Measurements from ENCODE around the gene CNTNAP5.

The CNTNAP5 gene

GRCh38 chr2:124063596-124063995 lies 38.5 kb downstream of the CNTNAP5 start:
- DNase-seq (ENCODE audit: low spot score): no peak

- DNase-seq (ENCODE audit: low spot score): no peak
Observed at GRCh38 chr2:124065636-124066035, 40.5 kb downstream of the CNTNAP5 start.

GRCh38 chr2:124066776-124067175 lies 41.7 kb downstream of the CNTNAP5 start:
- no peak for DNase-seq (ENCODE audit: low spot score)

DNA sequence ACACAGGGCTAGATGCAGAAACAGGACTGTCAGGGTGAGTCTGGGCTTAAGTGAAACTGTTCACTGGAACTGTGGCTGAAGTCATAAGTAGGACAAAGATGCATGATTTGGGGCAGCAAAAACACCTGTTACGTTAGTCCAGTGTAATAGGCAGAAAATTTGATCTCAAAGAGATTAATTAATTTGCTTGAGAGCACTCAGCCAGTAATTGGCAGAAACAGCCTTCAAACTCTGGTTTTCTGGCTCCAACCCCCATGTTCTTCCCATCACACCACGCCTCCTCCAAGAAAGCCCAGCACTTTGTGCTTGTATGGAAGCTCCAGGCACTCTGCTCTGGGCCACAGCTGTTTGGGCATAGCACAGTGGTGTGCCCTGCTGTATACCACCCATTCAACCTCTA lies 54.0 kb downstream of the CNTNAP5 start:
- no peak for DNase-seq (ENCODE audit: low spot score)

GRCh38 chr2:124080281-124081153 lies 55.4 kb downstream of the CNTNAP5 start:
- DNase-seq (ENCODE audit: low spot score): no peak

DNA sequence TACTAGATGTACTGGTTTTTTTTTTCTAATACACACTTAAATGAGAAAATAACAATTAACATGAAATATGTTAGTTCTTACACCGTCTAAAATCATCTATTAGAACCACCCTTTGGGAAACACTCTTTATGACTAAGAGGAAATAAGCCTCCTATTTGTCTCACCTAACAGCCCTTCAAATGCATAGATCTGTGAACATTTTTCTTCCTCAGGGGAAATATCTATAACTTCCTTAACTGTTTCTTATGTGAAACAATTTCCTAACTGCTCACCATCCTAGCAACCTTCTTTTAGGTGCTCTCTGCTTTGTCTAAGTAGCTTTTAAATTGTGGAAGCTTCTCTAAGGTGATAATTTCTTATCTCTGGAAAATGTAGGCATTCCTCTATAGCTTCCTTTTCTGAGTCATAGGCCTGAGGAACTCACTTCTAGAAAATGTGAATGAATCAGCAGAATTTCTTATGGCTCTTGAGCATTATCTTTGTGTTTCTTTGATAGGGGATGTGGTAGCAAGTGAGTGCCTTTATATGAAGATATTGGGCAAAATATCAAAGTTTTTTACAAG lies 56.1 kb downstream of the CNTNAP5 start:
- DNase-seq (ENCODE audit: low spot score): no peak

- no peak for DNase-seq (ENCODE audit: low spot score)
Observed at GRCh38 chr2:124088616-124089015, 63.5 kb downstream of the CNTNAP5 start.

GRCh38 chr2:124091721-124092120 lies 66.6 kb downstream of the CNTNAP5 start:
- no peak for DNase-seq (ENCODE audit: low spot score)

- no peak for DNase-seq (ENCODE audit: low spot score)
Observed at GRCh38 chr2:124092651-124093050, 67.6 kb downstream of the CNTNAP5 start.

- DNase-seq (ENCODE audit: low spot score): no peak
Observed at GRCh38 chr2:124104914-124105313, 79.8 kb downstream of the CNTNAP5 start.

DNA sequence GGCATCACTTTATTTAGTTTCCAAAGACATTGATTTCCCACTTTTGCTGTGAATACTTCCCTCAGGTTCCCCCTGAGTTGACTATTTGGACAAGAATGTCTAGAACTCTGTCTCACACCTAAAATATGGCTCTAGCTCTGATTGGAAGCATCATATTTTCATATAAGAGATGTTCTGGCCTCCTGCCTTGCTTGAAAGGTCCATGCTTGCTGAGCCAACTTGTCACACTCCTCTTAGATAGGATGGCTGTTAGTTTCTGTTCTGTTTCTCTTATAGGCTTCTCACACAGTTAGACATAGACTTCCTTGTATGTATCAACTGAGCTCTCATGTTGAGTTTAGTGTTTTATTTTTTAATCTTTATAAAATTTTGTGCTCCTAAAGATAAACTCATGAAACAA lies 87.1 kb downstream of the CNTNAP5 start:
- DNase-seq (ENCODE audit: low spot score): no peak

GRCh38 chr2:124112966-124113365 lies 87.9 kb downstream of the CNTNAP5 start:
- DNase-seq (ENCODE audit: low spot score): no peak

DNA sequence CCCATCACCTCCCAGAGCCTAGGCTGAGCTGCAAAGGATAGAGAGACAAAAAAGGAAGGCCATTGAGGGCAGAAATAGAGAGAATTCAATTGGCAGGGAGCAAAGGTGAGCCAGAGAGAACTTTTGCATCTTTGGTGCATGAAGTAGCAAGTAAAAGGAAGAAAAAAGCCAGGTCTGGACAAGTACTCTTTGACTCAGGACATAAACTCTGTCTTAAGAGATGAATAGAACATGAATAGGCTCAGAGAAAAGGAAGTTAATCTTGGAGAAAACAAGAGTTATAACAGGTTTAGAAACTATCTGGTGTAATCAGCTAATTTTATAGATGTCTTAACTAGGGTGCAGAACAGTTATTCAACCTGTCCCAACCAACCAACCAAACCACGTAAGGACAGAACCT lies 95.2 kb downstream of the CNTNAP5 start:
- no peak for DNase-seq (ENCODE audit: low spot score)

- no peak for DNase-seq (ENCODE audit: low spot score)
Observed at GRCh38 chr2:124121106-124121505, 96.0 kb downstream of the CNTNAP5 start.

DNA sequence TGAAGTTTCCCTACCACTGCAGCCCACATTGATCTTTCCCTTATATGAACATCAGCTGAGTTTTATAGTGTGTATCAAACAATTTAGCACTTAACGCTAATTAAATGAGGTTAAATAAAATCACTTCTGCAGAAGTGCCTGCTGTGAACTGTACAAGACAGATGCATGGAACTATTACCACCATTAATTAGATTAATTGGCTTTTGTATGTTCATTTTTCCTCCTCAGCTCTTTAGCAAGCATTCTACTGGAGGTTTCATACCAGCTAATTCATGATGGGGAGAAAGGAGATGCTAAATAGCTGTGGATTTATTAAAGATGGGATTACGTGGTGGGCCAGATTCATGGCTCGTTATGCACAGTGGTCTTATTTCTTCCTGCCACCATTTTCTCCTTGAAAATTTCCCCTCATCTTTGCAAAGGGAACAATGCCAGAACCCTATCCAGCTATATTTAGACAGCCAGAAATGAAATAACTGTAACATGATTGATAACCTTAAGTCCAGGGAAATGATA lies 96.7 kb downstream of the CNTNAP5 start:
- no peak for DNase-seq (ENCODE audit: low spot score)

- no peak for DNase-seq (ENCODE audit: low spot score)
Observed at GRCh38 chr2:124122340-124122739, 97.3 kb downstream of the CNTNAP5 start.

DNA sequence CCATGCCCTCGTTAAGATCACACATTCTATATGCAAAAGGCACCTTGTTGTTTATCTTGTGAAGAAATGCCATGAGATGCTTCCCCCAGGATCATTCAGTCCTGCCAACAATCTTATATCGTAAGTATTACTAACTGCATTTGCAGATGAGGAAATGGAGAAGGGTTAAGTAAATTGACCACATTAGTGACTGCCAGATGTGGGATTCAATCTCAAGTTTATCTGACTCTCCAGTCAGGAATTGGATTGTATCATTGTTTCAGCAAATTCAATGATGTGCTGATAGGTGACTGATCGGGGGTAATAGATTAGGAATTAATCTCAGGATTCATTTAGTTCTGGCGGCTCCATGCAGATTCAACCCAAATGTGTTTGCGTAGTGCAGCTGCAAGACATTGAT lies 106.2 kb downstream of the CNTNAP5 start:
- DNase-seq (ENCODE audit: low spot score): no peak

GRCh38 chr2:124136110-124136509 lies 111.0 kb downstream of the CNTNAP5 start:
- DNase-seq (ENCODE audit: low spot score): no peak

DNA sequence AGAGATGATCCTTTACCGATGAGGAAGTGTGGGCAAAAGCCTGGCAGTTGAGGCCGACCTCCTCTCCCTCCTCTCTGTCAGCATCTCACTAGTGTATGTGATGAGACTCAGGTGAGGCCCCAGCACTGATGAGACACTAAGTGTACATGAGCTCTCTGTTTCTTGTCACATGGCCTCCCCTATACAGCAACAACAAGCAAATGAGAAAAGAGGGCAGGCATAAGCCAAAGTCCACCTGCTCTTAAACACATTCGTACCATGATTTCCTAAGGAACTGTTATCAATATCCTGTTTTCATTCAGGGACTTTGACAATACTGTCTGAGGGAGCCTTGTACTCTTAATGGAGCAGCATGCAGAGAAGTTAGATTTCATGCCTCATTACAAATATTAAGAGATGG lies 113.0 kb downstream of the CNTNAP5 start:
- no peak for DNase-seq (ENCODE audit: low spot score)

- no peak for DNase-seq (ENCODE audit: low spot score)
Observed at GRCh38 chr2:124145982-124146381, 120.9 kb downstream of the CNTNAP5 start.

DNA sequence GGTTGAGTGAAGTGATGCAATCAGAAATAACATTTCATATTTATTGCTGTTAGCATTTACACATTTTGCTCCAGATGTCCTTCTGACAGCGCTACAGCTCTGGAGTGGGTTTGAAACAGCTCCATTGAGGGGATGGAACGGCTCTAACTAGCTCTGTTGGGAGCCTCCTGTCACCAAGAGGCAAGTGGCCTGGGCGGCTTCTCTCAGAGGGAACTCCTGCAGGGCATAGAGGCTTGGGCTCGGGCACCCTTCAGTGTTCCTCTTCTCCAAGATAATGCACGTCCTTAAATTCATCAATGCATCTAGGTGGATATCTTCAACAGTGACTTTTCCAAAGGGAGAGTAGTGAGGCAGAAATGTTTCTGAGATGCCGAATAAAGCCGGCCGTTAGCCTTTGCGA lies 122.5 kb downstream of the CNTNAP5 start:
- DNase-seq (ENCODE audit: low spot score): no peak

DNA sequence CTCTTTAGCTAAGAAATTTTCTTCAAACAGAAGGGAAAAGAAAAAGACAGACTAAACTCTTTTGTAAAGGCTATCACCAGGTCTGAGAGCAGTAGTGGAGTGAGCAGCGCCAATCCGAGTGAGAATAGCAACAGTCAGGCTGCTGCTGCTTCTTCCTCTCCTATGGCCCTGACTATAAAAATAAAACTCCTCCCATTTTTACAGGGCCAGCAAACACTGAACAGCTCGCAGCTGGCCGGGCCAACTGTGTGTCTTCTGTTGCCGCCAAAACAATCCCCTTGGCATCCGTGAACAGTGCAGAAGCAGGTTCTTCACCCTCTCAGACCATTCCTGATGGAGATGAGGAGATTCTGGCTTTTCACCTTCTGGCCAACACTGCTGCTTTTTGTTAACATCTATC lies 124.5 kb downstream of the CNTNAP5 start:
- DNase-seq (ENCODE audit: low spot score): no peak

GRCh38 chr2:124151691-124152090 lies 126.6 kb downstream of the CNTNAP5 start:
- no peak for DNase-seq (ENCODE audit: low spot score)

DNA sequence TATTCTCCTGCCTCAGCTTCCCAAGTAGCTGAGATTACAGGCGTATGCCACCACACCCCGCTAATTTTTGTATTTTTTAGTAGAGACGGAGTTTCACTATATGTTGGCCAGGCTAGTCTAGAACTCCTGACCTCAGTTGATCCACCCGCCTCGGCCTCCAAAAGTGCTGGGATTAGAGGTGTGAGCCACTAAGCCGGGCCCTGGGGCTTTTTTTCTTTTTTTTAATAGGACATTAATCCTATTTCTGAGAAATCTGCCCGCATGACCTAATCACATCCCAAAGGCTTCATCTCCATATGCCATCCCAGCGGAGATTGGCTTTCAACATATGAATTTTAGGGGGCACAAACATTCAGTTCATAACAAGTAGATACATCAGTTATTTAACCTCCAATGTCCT lies 128.6 kb downstream of the CNTNAP5 start:
- DNase-seq (ENCODE audit: low spot score): no peak

Data from putamen (tissue), 1 donor.